Measurements from ENCODE around the gene SERPINB2. TPM values are rescaled to one million over a fixed set of nuclear protein-coding genes. Genes with fewer than 3 reads are reported as not detected.

SERPINB2 gene
- total and polyA plus RNA-seq, 7 donors = 0.10 to 1.4 (median 0.60) TPM; not detected in 2

DNA sequence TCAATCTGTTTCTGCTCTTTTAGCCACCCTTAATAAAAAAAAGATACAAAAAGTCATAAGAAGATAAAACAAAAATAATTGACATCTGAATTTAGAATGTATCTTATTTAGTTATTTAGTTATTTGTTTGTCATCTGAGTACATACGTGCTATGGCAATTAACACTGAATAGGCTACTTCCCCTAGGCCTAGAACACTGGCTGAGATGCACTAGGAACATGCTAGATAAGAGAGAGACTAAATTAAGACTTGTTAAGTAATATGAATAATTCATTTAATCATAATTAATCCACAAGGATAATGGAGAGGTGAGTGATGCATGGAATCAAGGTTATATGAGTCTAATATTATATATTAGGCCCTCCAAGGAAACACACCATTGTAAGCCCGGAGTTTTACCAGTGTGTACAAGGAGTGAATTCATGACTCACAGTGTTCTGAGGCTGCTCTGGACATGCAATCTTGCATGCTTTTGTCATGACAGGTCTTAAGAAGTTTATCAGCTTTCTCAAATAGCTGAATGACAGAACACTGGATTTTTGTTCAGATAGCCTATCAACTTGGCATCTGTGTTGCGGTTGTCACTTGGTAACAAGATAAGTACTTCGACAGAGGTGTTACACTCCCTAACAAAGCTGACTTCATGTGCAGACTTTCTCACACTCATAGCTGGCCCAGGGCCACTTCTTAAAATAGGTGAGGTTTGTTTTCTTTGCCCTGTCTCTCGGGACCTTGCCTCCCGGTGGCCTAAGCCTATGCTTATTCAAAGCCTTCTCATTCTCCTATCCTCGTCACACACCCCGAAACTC, 5.0 kb upstream of the SERPINB2 start:
- peaks cover 0 to 6% (median 0%) of the 10 kb centered on the region in 4 donors for H3K4me1 ChIP-seq
- 61 to 77% methylated on average over 8 of the region's 8 CpGs for WGBS, 2 donors
- H3K9me3 ChIP-seq = no peaks in the 10 kb centered on the region
- no peaks in the 10 kb centered on the region for H3K27me3 ChIP-seq
- TF ChIP-seq, protein P1, sequence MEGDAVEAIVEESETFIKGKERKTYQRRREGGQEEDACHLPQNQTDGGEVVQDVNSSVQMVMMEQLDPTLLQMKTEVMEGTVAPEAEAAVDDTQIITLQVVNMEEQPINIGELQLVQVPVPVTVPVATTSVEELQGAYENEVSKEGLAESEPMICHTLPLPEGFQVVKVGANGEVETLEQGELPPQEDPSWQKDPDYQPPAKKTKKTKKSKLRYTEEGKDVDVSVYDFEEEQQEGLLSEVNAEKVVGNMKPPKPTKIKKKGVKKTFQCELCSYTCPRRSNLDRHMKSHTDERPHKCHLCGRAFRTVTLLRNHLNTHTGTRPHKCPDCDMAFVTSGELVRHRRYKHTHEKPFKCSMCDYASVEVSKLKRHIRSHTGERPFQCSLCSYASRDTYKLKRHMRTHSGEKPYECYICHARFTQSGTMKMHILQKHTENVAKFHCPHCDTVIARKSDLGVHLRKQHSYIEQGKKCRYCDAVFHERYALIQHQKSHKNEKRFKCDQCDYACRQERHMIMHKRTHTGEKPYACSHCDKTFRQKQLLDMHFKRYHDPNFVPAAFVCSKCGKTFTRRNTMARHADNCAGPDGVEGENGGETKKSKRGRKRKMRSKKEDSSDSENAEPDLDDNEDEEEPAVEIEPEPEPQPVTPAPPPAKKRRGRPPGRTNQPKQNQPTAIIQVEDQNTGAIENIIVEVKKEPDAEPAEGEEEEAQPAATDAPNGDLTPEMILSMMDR (IDR thresholded peaks at IDR 0.05) = no peak
- TF ChIP-seq POLR2AphosphoS5 (IDR thresholded peaks at IDR 0.05) (no peak), POLR2A (IDR thresholded peaks at IDR 0.05) (no peak), EP300 (IDR thresholded peaks at IDR 0.05) (no peak)
- intact Hi-C loops (cut with DNase I) = no loop called here
- H3K4me3 ChIP-seq = no peak overlapping the region
- no peak for DNase-seq
- H3K36me3 ChIP-seq = no peaks in the 10 kb centered on the region
- H3K27ac ChIP-seq = no peak overlapping the region

- Histone ChIP-seq H3K36me3 (no peaks in the 10 kb centered on the region), H3K4me3 (no peak overlapping the region), H3K4me1 (peaks cover 0 to 6% (median 0%) of the 10 kb centered on the region in 4 donors), H3K27ac (no peak overlapping the region), H3K27me3 (no peaks in the 10 kb centered on the region), H3K9me3 (no peaks in the 10 kb centered on the region)
- intact Hi-C loops (cut with DNase I) = no loop called here
- no peak for DNase-seq
- TF ChIP-seq, protein P1 (IDR thresholded peaks at IDR 0.05) = no peak
- TF ChIP-seq EP300 (IDR thresholded peaks at IDR 0.05) (no peak), POLR2A (IDR thresholded peaks at IDR 0.05) (no peak)
These were observed 3.9 kb upstream of the SERPINB2 start for GRCh38 chr18:63883617-63884016.

- Histone ChIP-seq H3K36me3 (no peaks in the 10 kb centered on the region), H3K4me1 (no peaks in the 10 kb centered on the region), H3K27ac (no peak overlapping the region), H3K4me3 (no peak overlapping the region), H3K9me3 (no peaks in the 10 kb centered on the region), H3K27me3 (no peaks in the 10 kb centered on the region)
- intact Hi-C loops (cut with DNase I) = no loop called here
- 2 to 41% methylated on average over 1 of the region's 1 CpG for WGBS, 2 donors
- TF ChIP-seq, protein P1 (IDR thresholded peaks at IDR 0.05) = no peak
- TF ChIP-seq POLR2AphosphoS5 (IDR thresholded peaks at IDR 0.05) (no peak), POLR2A (IDR thresholded peaks at IDR 0.05) (no peak), EP300 (IDR thresholded peaks at IDR 0.05) (no peak)
- DNase-seq = no peak
These were observed 1.1 kb downstream of the SERPINB2 start for GRCh38 chr18:63888470-63889190.

DNA sequence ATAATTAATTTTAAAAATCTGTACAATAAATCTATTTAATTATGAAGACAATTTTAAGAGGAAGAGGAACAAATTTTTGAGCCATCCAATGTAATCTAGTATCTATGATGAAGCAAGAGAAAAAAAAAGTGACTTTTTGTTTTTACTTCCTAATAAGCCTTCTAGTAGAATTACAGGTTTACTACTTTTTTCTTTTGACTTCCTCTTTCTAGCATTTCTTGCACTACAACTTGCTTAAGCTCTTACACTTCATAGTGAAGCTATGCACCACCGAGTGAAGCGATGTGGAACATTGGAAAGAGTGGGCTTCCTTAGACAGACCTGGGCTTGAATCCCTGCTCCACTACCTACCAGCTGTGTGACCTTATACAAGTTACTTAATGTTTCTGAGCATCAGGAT, 2.1 kb downstream of the SERPINB2 start:
- H3K4me1 ChIP-seq = no peaks in the 10 kb centered on the region
- 81 to 85% methylated on average over 2 of the region's 2 CpGs for WGBS, 2 donors
- TF ChIP-seq POLR2AphosphoS5 (IDR thresholded peaks at IDR 0.05) (no peak), EP300 (IDR thresholded peaks at IDR 0.05) (no peak), POLR2A (IDR thresholded peaks at IDR 0.05) (no peak)
- TF ChIP-seq, protein P1 (IDR thresholded peaks at IDR 0.05) = no peak
- DNase-seq = no peak
- H3K9me3 ChIP-seq = no peaks in the 10 kb centered on the region
- H3K27ac ChIP-seq = no peak overlapping the region
- no peaks in the 10 kb centered on the region for H3K36me3 ChIP-seq
- intact Hi-C loops (cut with DNase I) = no loop called here
- no peaks in the 10 kb centered on the region for H3K27me3 ChIP-seq
- no peak overlapping the region for H3K4me3 ChIP-seq

All from sigmoid colon (tissue), 7 donors.